AG04449 (cell line): ENCODE results near the gene NPIPA3.
"Not testable (repeated sequence)": the region's sequence is repeated elsewhere in the genome, so short reads cannot be mapped to it uniquely, and the experiment has no call there.

Experiments
- CTCF ChIA-PET: fragments of 350-600 bp; formaldehyde crosslinking; extraction: SDS; loops from one replicate; lab custom pipeline; 2021; ENCODE audit warnings: antibody characterized with exemption; lab: Yijun Ruan, JAX
- POLR2A ChIA-PET: fragments of 400-600, 350-600 bp; formaldehyde crosslinking; extraction: SDS; loops from one replicate; lab custom pipeline; 2020; ENCODE audit warnings: antibody characterized with exemption, inconsistent platforms; lab: Yijun Ruan, JAX
- DNase-seq: peaks from one replicate; pipeline ENCODE4 v3.0.0-alpha.2; 2010; ENCODE audit warnings: low read depth, low spot score
- H3K4me3 ChIP-seq: 2 replicates; pipeline ENCODE4 v1.5.1; 2011; ENCODE audit warnings: low read depth, mild to moderate bottlenecking, control low read depth, low read length
- CTCF ChIP-seq: IDR thresholded peaks from one replicate; pipeline ENCODE4 v1.5.1; 2011; ENCODE audit warnings: mild to moderate bottlenecking, moderate library complexity, low read length, control low read depth, inconsistent platforms; ENCODE audit not compliant: insufficient read depth; ENCODE audit errors: missing control alignments

Gene NPIPA3

GRCh38 chr16:14703156-14704011 lies at the start of gene NPIPA3:
Gene NPIPA3 (plus strand): TSS chr16:14703411. CDS start chr16:14708944, 5,533 bp downstream.
- CTCF ChIA-PET, DNase-seq, POLR2A ChIA-PET, H3K4me3 ChIP-seq: not testable (repeated sequence)

- DNase-seq, result no peak
- ChIA-PET CTCF (interaction anchor here (1.1 to 1.7 kb wide), 2 partner anchors 8 to 13 kb away, joined by 4 to 5 read pairs; no protein-coding TSS in a partner anchor), POLR2A (no interaction called here)
- H3K4me3 ChIP-seq, result no peak overlapping the region
- TF ChIP-seq CTCF, result no peak
Measured at GRCh38 chr16:14658063-14658462, 45.1 kb upstream of the NPIPA3 start.

GRCh38 chr16:14667347-14668266 lies 35.6 kb upstream of the NPIPA3 start:
- DNase-seq, result no peak
- no peak overlapping the region for H3K4me3 ChIP-seq
- CTCF ChIA-PET, result interaction anchor here (1.1 kb wide), 1 partner anchor 24 kb away, joined by 3 read pairs; no protein-coding TSS in a partner anchor
- no peak for TF ChIP-seq CTCF
- POLR2A ChIA-PET, result no interaction called here

- POLR2A ChIA-PET, result no interaction called here
- no peak for DNase-seq
- H3K4me3 ChIP-seq, result no peak overlapping the region
- no peak for TF ChIP-seq CTCF
- CTCF ChIA-PET, result no interaction called here
Measured at GRCh38 chr16:14668556-14669223, 34.5 kb upstream of the NPIPA3 start.

- no peak for DNase-seq
- POLR2A ChIA-PET, result no interaction called here
- no peak overlapping the region for H3K4me3 ChIP-seq
- CTCF ChIA-PET, result no interaction called here
- no peak for TF ChIP-seq CTCF
Measured at GRCh38 chr16:14669776-14670175, 33.4 kb upstream of the NPIPA3 start.

GRCh38 chr16:14672403-14672971 lies 30.7 kb upstream of the NPIPA3 start:
- CTCF ChIA-PET, result interaction anchor here (0.7 kb wide), 1 partner anchor 12 kb away, joined by 4 read pairs; no protein-coding TSS in a partner anchor
- no peak for TF ChIP-seq CTCF
- H3K4me3 ChIP-seq, result no peak overlapping the region
- no peak for DNase-seq
- POLR2A ChIA-PET, result no interaction called here
